H9 (cell line): Measurements from ENCODE around the gene FXYD4. TPM values are rescaled to one million over a fixed set of nuclear protein-coding genes. Genes with fewer than 3 reads are reported as not detected.

Experiments used
- DNase-seq: peaks from one replicate; pipeline ENCODE4 v3.0.0-alpha.2; 2017
- H2AFZ ChIP-seq: one replicate; pipeline ENCODE4 v1.6.1; 2013; ENCODE audit warnings: mild to moderate bottlenecking, low read length, control low read depth, moderate library complexity
- H2AK5ac ChIP-seq: 2 replicates; pipeline ENCODE4 v1.6.1; 2013; ENCODE audit warnings: low read length, control low read depth, mixed read lengths; ENCODE audit not compliant: insufficient read length
- H2BK120ac ChIP-seq: one replicate; pipeline ENCODE4 v1.6.1; 2013; ENCODE audit warnings: low read depth, mild to moderate bottlenecking, low read length, control low read depth, inconsistent platforms; ENCODE audit not compliant: poor library complexity, severe bottlenecking
- H2BK12ac ChIP-seq: 2 replicates; pipeline ENCODE4 v1.6.1; 2013; ENCODE audit warnings: low read length, control low read depth, mixed read lengths, low read depth; ENCODE audit not compliant: insufficient read length
- H2BK15ac ChIP-seq: 2 replicates; pipeline ENCODE4 v1.6.1; 2013; ENCODE audit warnings: low read depth, low read length, control low read depth
- H2BK20ac ChIP-seq: one replicate; pipeline ENCODE4 v1.6.1; 2013; ENCODE audit warnings: low read depth, mild to moderate bottlenecking, low read length, control low read depth, inconsistent platforms; ENCODE audit not compliant: poor library complexity, severe bottlenecking
- H2BK5ac ChIP-seq: 2 replicates; pipeline ENCODE4 v1.6.1; 2013; ENCODE audit warnings: low read length, control low read depth, mixed read lengths; ENCODE audit not compliant: insufficient read length
- H3K14ac ChIP-seq: 2 replicates; pipeline ENCODE4 v1.6.1; 2013; ENCODE audit warnings: low read length, control low read depth; ENCODE audit not compliant: insufficient read depth
- H3K18ac ChIP-seq: 2 replicates; pipeline ENCODE4 v1.6.1; 2013; ENCODE audit warnings: low read depth, mild to moderate bottlenecking, mixed read lengths, low read length, control low read depth; ENCODE audit not compliant: insufficient read length
- H3K23ac ChIP-seq: 2 replicates; pipeline ENCODE4 v1.6.1; 2013; ENCODE audit warnings: low read length, control low read depth, mixed read lengths, low read depth; ENCODE audit not compliant: insufficient read length
- H3K23me2 ChIP-seq: 2 replicates; pipeline ENCODE4 v1.6.1; 2013; ENCODE audit warnings: low read depth, mild to moderate bottlenecking, mixed read lengths, low read length, control low read depth; ENCODE audit not compliant: insufficient read length, poor library complexity, severe bottlenecking
- H3K27ac ChIP-seq: 2 replicates; pipeline ENCODE4 v1.5.1; 2013; ENCODE audit warnings: low read length, control low read depth, mixed read lengths, low read depth; ENCODE audit not compliant: insufficient read length
- H3K27me3 ChIP-seq: 2 replicates; pipeline ENCODE4 v1.6.1; 2013; ENCODE audit warnings: low read length, control low read depth, inconsistent platforms; ENCODE audit not compliant: insufficient read depth
- H3K4ac ChIP-seq: 2 replicates; pipeline ENCODE4 v1.6.1; 2013; ENCODE audit warnings: low read depth, mild to moderate bottlenecking, control low read depth, inconsistent platforms, low read length, moderate library complexity
- H3K4me1 ChIP-seq: 2 replicates; pipeline ENCODE4 v1.6.1; 2013; ENCODE audit warnings: low read length, control low read depth, inconsistent platforms; ENCODE audit not compliant: insufficient read depth
- H3K4me2 ChIP-seq: 2 replicates; pipeline ENCODE4 v1.6.1; 2013; ENCODE audit warnings: low read length, control low read depth, mixed read lengths; ENCODE audit not compliant: insufficient read length, insufficient read depth
- H3K56ac ChIP-seq: 2 replicates; pipeline ENCODE4 v1.6.1; 2013; ENCODE audit warnings: low read depth, mild to moderate bottlenecking, mixed read lengths, low read length, control low read depth; ENCODE audit not compliant: insufficient read length
- H3K79me1 ChIP-seq: 2 replicates; pipeline ENCODE4 v1.6.1; 2013; ENCODE audit warnings: low read depth, mild to moderate bottlenecking, moderate library complexity, low read length, control low read depth, inconsistent platforms; ENCODE audit not compliant: insufficient read depth, poor library complexity, severe bottlenecking
- H3K79me2 ChIP-seq: 2 replicates; pipeline ENCODE4 v1.6.1; 2013; ENCODE audit warnings: low read length, control low read depth, inconsistent platforms; ENCODE audit not compliant: insufficient read depth
- H3K9ac ChIP-seq: 2 replicates; pipeline ENCODE4 v1.6.1; 2013; ENCODE audit warnings: low read length, control low read depth, mixed read lengths; ENCODE audit not compliant: insufficient read length; ENCODE audit errors: extremely low read depth
- H3K9me3 ChIP-seq: one replicate; pipeline ENCODE4 v1.6.1; 2013; ENCODE audit warnings: low read depth, low read length, inconsistent platforms; ENCODE audit not compliant: control insufficient read depth
- H3T11ph ChIP-seq: one replicate; pipeline ENCODE4 v1.6.1; 2013; ENCODE audit warnings: mild to moderate bottlenecking, low read length, control low read depth, inconsistent platforms
- H4K20me1 ChIP-seq: one replicate; pipeline ENCODE4 v1.6.1; 2013; ENCODE audit not compliant: control insufficient read depth, insufficient read length, insufficient read depth
- H4K5ac ChIP-seq: 2 replicates; pipeline ENCODE4 v1.6.1; 2013; ENCODE audit warnings: low read depth, mild to moderate bottlenecking, mixed read lengths, low read length, control low read depth; ENCODE audit not compliant: insufficient read length
- H4K8ac ChIP-seq: replicated peaks from 2 replicates; pipeline ENCODE4 v1.6.1; 2013; ENCODE audit warnings: low read length, control low read depth, mixed read lengths, low read depth; ENCODE audit not compliant: insufficient read length
- H4K91ac ChIP-seq: 2 replicates; pipeline ENCODE4 v1.6.1; 2013; ENCODE audit warnings: low read depth, mild to moderate bottlenecking, moderate library complexity, mixed read lengths, low read length, control low read depth; ENCODE audit not compliant: insufficient read length
- H3K27ac Mint-ChIP-seq, 3 experiments: 2 replicates in 2 of 3; 3 replicates in 1 of 3; pipeline ENCODE4 v1.8.0; 2020 to 2021; ENCODE audit warnings: mixed read lengths in 3 of 3, mild to moderate bottlenecking in 1 of 3, moderate library complexity in 1 of 3
- H3K27me3 Mint-ChIP-seq: 2 replicates; pipeline ENCODE4 v1.8.0; 2021; ENCODE audit warnings: low read depth, mild to moderate bottlenecking, moderate library complexity, mixed read lengths
- H3K36me3 Mint-ChIP-seq, 3 experiments: 2 replicates in 2 of 3; 3 replicates in 1 of 3; pipeline ENCODE4 v1.8.0; 2020 to 2021; ENCODE audit warnings: low read depth in 3 of 3, mixed read lengths in 3 of 3; ENCODE audit not compliant: insufficient read depth in 1 of 3
- H3K4me1 Mint-ChIP-seq, 2 experiments: 2 replicates each; pipeline ENCODE4 v1.8.0; 2020; ENCODE audit warnings: mixed read lengths in 2 of 2
- H3K4me3 Mint-ChIP-seq, 2 experiments: 2 replicates in 1 of 2; 3 replicates in 1 of 2; pipeline ENCODE4 v1.8.0; 2020 to 2021; ENCODE audit warnings: mild to moderate bottlenecking in 2 of 2, mixed read lengths in 2 of 2, moderate library complexity in 1 of 2
- H3K9me3 Mint-ChIP-seq, 2 experiments: 2 replicates in 1 of 2; 3 replicates in 1 of 2; pipeline ENCODE4 v1.8.0; 2020; ENCODE audit warnings: mild to moderate bottlenecking in 2 of 2, mixed read lengths in 2 of 2, moderate library complexity in 1 of 2
- CTCF ChIP-seq: fragments of 200-600 bp; sonication (generic); conservative IDR thresholded peaks from 3 replicates; pipeline ENCODE4 v1.8.0; 2021; ENCODE audit warnings: antibody characterized with exemption, mild to moderate bottlenecking
- WGBS: extraction: QIAGEN DNeasy Blood & Tissue Kit; methylation state at CpG from one replicate; pipeline ENCODE4 v1.1.7; 2013; ENCODE audit warnings: missing lambda C conversion rate, low lambda C conversion rate, mixed read lengths; ENCODE audit not compliant: insufficient read length; ENCODE audit errors: extremely low coverage; 5-methylcytosine and 5-hydroxymethylcytosine counted together
- total RNA-seq: library from RNA; stranded (reverse); gene quantifications from 2 replicates; pipeline ENCODE4 v1.2.1, GENCODE V29; 2021

The FXYD4 gene
- total RNA-seq, 1 experiment from 2014 or later = not detected

- H3K9ac ChIP-seq = no peak overlapping the region
- TF ChIP-seq CTCF = no peak
These were observed 20.1 kb upstream of the FXYD4 start for GRCh38 chr10:43351301-43351700.

More at GRCh38 chr10:43351301-43351700, 20.1 kb upstream of the FXYD4 start:
- Histone ChIP-seq H3K23me2 (no peaks in the 10 kb centered on the region), H3K4me1 (peaks cover 2% of the 10 kb centered on the region; the same call in 1 of the 2 replicates), H3K4ac (no peak overlapping the region), H2AK5ac (no peak overlapping the region), H3K27ac (no peak overlapping the region), H3K27me3 (no peaks in the 10 kb centered on the region), H3K79me2 (no peaks in the 10 kb centered on the region), H3K14ac (no peak overlapping the region), H3K79me1 (no peaks in the 10 kb centered on the region), H3K9me3 (no peaks in the 10 kb centered on the region), H2BK12ac (no peak overlapping the region), H3T11ph (no peak overlapping the region), H4K8ac (no peak overlapping the region), H3K23ac (no peak overlapping the region), H4K5ac (no peak overlapping the region), H2AFZ (no peak overlapping the region), H3K4me2 (no peak overlapping the region), H2BK5ac (no peak overlapping the region), H2BK15ac (no peak overlapping the region), H3K18ac (no peak overlapping the region), H4K91ac (no peak overlapping the region), H2BK120ac (no peak overlapping the region), H3K56ac (no peak overlapping the region), H4K20me1 (no peaks in the 10 kb centered on the region), H2BK20ac (no peak overlapping the region)
- Mint-ChIP-seq H3K4me1 (peaks cover 37 to 42% of the 10 kb centered on the region in 2 experiments), H3K27ac (no peak overlapping the region), H3K27me3 (no peaks in the 10 kb centered on the region), H3K4me3 (no peak overlapping the region), H3K36me3 (no peaks in the 10 kb centered on the region), H3K9me3 (no peaks in the 10 kb centered on the region)
- DNase-seq = no peak
- no CpG with 5 or more reads among the region's 14 CpGs for WGBS
